GM12878 (cell line): Measurements from ENCODE around the gene RABEP1. TPM values are rescaled to one million over a fixed set of nuclear protein-coding genes. Genes with fewer than 3 reads are reported as not detected.

Experiments used
- EP300 ChIP-seq, 2 experiments: fragments of 150-350 bp in 1 of 2; IDR thresholded peaks; 2 replicates each; pipeline ENCODE4 v1.6.1; 2011 to 2012; ENCODE audit warnings: low read depth in 2 of 2, low read length in 2 of 2, borderline replicate concordance in 1 of 2, improper control_type of control experiment in 1 of 2, inconsistent platforms in 1 of 2; ENCODE audit not compliant: control insufficient read depth in 1 of 2
- HDAC2 ChIP-seq: fragments of 200-600 bp; sonication (generic); IDR thresholded peaks from 2 replicates; pipeline ENCODE4 v1.6.1; 2017
- NBN ChIP-seq: fragments of 450-650 bp; IDR thresholded peaks from 2 replicates; pipeline ENCODE4 v1.6.1; 2016
- NR2C1 ChIP-seq: fragments of 450-650 bp; IDR thresholded peaks from 2 replicates; pipeline ENCODE4 v1.6.1; 2017; ENCODE audit warnings: antibody characterized with exemption, mild to moderate bottlenecking, moderate library complexity
- PAX8 ChIP-seq: fragments of 450-650 bp; IDR thresholded peaks from 2 replicates; pipeline ENCODE4 v1.6.1; 2017; ENCODE audit warnings: mild to moderate bottlenecking, moderate library complexity
- RBBP5 ChIP-seq: fragments of 200-600 bp; sonication (generic); conservative IDR thresholded peaks from 2 replicates; pipeline ENCODE4 v1.6.1; 2016
- SIN3A ChIP-seq: IDR thresholded peaks from 2 replicates; pipeline ENCODE4 v1.6.1; 2012; ENCODE audit warnings: low read depth, low read length, improper control_type of control experiment
- TAF1 ChIP-seq: IDR thresholded peaks from 2 replicates; pipeline ENCODE4 v1.6.1; 2011; ENCODE audit warnings: mild to moderate bottlenecking, low read depth, low read length, borderline replicate concordance
- TARDBP ChIP-seq: IDR thresholded peaks from 2 replicates; pipeline ENCODE4 v1.6.1; 2016; ENCODE audit warnings: borderline replicate concordance
- ZNF384 ChIP-seq: IDR thresholded peaks from 2 replicates; pipeline ENCODE4 v1.6.1; 2012; ENCODE audit warnings: low read depth, mild to moderate bottlenecking, low read length, improper control_type of control experiment, borderline replicate concordance
- polyA plus RNA-seq, 11 experiments: library from polyadenylated mRNA; depleted of rRNA in 4 of 11; unstranded in 6 of 11; stranded (reverse) in 5 of 11; fragments of >200 nt; fragmentation: Nextera tagmentation in 4 of 11; fragmentation: Illumina TruSeq in 1 of 11; extraction: Ambion mirVana in 4 of 11; extraction: Trizol in 1 of 11; gene quantifications; 1 replicate in 1 of 11; 2 replicates in 10 of 11; pipeline versions ENCODE4 v1.2.1 to v1.2.3, GENCODE V29; 2011 to 2016; ENCODE audit warnings: inconsistent platforms in 2 of 11, missing spikeins in 2 of 11, low read depth in 1 of 11
- total RNA-seq, 4 experiments: library from RNA; depleted of rRNA in 3 of 4; stranded (reverse); fragments of >200 nt in 3 of 4; fragmentation: Illumina TruSeq in 1 of 4; extraction: Trizol in 1 of 4; gene quantifications; 2 replicates each; pipeline versions ENCODE4 v1.2.1 to v1.2.3, GENCODE V29; 2013 to 2021
- TF ChIP-seq, protein P1 (sequence below), 3 experiments: IDR thresholded peaks in 2 of 3; conservative IDR thresholded peaks in 1 of 3; 2 replicates each; pipeline ENCODE4 v1.5.1; 2011; ENCODE audit warnings: low read depth in 3 of 3, low read length in 3 of 3, mild to moderate bottlenecking in 3 of 3, control low read depth in 2 of 3, moderate library complexity in 2 of 3, inconsistent platforms in 1 of 3, mixed read lengths in 1 of 3; ENCODE audit not compliant: control insufficient read depth in 2 of 3, insufficient read depth in 1 of 3; ENCODE audit errors: extremely low read depth in 1 of 3
- TF ChIP-seq, protein P2 (sequence below): fragments of 450-650 bp; formaldehyde crosslinking; IDR thresholded peaks from 2 replicates; pipeline ENCODE4 v1.4.0; 2020; ENCODE audit warnings: mild to moderate bottlenecking, moderate library complexity
- TF ChIP-seq, protein P3 (sequence below): fragments of 450-650 bp; IDR thresholded peaks from 2 replicates; pipeline ENCODE4 v1.6.1; 2017; ENCODE audit warnings: antibody characterized with exemption, mild to moderate bottlenecking, moderate library complexity
- TF ChIP-seq, protein P4 (sequence below): fragments of 450-650 bp; IDR thresholded peaks from 2 replicates; pipeline ENCODE4 v1.6.1; 2017; ENCODE audit warnings: low read depth, mild to moderate bottlenecking, moderate library complexity
- TF ChIP-seq, protein P5 (sequence below): fragments of 450-650 bp; IDR thresholded peaks from 2 replicates; pipeline ENCODE4 v1.6.1; 2016; ENCODE audit warnings: mild to moderate bottlenecking
- TF ChIP-seq, protein P6 (sequence below): fragments of 450-650 bp; IDR thresholded peaks from 2 replicates; pipeline ENCODE4 v1.6.1; 2016; ENCODE audit warnings: mild to moderate bottlenecking

The RABEP1 gene
- total and polyA plus RNA-seq, 10 of the 15 experiments (the other 5 are each of a cell fraction or from before 2014, with no cell fraction given) = 13.4 to 71.4 (median 59.8) TPM

DNA sequence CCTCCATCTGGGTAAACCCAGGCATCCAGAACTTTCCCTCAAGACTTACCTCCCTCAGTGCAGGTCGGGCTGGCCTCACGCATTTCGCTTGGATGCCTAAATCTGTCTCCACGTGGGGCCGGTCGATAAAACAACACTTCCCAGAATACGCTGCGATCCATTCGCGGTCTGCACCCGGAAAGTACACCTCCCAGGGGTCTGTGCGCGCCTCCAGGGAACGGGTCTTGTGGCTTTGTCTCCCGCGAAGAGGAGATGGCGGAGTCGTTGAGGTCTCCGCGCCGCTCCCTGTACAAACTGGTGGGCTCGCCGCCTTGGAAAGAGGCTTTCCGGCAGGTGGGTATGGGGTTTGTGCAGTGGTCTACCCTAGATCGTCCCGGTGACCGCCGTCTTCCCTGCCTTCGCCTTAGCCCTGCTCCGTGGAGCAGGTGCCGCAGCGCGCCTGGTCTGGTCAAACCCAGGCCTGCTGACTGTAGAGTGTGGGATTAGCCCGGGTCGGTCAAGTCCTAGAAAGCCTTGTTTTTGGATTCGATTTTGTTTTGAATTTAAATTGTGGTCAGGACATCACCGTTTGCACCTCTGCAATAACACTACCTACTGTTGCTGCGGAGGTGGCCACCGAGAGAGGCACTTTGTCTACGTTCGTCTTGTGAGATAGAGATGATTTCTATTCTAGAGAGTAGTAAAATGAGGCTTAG is 138.0 kb downstream of the RABEP1 start, which contains the start of gene RPAIN (continued):
- TF ChIP-seq, protein P1, sequence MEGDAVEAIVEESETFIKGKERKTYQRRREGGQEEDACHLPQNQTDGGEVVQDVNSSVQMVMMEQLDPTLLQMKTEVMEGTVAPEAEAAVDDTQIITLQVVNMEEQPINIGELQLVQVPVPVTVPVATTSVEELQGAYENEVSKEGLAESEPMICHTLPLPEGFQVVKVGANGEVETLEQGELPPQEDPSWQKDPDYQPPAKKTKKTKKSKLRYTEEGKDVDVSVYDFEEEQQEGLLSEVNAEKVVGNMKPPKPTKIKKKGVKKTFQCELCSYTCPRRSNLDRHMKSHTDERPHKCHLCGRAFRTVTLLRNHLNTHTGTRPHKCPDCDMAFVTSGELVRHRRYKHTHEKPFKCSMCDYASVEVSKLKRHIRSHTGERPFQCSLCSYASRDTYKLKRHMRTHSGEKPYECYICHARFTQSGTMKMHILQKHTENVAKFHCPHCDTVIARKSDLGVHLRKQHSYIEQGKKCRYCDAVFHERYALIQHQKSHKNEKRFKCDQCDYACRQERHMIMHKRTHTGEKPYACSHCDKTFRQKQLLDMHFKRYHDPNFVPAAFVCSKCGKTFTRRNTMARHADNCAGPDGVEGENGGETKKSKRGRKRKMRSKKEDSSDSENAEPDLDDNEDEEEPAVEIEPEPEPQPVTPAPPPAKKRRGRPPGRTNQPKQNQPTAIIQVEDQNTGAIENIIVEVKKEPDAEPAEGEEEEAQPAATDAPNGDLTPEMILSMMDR (IDR thresholded peaks at IDR 0.05 in 2 of 3, conservative IDR thresholded peaks at IDR 0.05 in 1 of 3; ENCODE audit: control insufficient read depth in 2 of 3, extremely low read depth in 1 of 3, insufficient read depth in 1 of 3, low read depth in 3 of 3, low read length in 3 of 3) = no peak
- TF ChIP-seq, protein P2, sequence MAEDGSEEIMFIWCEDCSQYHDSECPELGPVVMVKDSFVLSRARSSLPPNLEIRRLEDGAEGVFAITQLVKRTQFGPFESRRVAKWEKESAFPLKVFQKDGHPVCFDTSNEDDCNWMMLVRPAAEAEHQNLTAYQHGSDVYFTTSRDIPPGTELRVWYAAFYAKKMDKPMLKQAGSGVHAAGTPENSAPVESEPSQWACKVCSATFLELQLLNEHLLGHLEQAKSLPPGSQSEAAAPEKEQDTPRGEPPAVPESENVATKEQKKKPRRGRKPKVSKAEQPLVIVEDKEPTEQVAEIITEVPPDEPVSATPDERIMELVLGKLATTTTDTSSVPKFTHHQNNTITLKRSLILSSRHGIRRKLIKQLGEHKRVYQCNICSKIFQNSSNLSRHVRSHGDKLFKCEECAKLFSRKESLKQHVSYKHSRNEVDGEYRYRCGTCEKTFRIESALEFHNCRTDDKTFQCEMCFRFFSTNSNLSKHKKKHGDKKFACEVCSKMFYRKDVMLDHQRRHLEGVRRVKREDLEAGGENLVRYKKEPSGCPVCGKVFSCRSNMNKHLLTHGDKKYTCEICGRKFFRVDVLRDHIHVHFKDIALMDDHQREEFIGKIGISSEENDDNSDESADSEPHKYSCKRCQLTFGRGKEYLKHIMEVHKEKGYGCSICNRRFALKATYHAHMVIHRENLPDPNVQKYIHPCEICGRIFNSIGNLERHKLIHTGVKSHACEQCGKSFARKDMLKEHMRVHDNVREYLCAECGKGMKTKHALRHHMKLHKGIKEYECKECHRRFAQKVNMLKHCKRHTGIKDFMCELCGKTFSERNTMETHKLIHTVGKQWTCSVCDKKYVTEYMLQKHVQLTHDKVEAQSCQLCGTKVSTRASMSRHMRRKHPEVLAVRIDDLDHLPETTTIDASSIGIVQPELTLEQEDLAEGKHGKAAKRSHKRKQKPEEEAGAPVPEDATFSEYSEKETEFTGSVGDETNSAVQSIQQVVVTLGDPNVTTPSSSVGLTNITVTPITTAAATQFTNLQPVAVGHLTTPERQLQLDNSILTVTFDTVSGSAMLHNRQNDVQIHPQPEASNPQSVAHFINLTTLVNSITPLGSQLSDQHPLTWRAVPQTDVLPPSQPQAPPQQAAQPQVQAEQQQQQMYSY = no peak
- TF ChIP-seq NR2C1 (no peak), NBN (peak; percentile 65; the same call in 1 of the 2 replicates), SIN3A (peak; percentile 94), RBBP5 (no peak), HDAC2 (no peak), TAF1 (peak; percentile 77), TARDBP (no peak), PAX8 (no peak), EP300 (IDR thresholded peaks at IDR 0.05; ENCODE audit: borderline replicate concordance in 1 of 2, control insufficient read depth in 1 of 2, low read depth in 2 of 2, low read length in 2 of 2) (no peak; a peak in 1 of 4 replicates), ZNF384 (no peak)
- TF ChIP-seq, protein P3, sequence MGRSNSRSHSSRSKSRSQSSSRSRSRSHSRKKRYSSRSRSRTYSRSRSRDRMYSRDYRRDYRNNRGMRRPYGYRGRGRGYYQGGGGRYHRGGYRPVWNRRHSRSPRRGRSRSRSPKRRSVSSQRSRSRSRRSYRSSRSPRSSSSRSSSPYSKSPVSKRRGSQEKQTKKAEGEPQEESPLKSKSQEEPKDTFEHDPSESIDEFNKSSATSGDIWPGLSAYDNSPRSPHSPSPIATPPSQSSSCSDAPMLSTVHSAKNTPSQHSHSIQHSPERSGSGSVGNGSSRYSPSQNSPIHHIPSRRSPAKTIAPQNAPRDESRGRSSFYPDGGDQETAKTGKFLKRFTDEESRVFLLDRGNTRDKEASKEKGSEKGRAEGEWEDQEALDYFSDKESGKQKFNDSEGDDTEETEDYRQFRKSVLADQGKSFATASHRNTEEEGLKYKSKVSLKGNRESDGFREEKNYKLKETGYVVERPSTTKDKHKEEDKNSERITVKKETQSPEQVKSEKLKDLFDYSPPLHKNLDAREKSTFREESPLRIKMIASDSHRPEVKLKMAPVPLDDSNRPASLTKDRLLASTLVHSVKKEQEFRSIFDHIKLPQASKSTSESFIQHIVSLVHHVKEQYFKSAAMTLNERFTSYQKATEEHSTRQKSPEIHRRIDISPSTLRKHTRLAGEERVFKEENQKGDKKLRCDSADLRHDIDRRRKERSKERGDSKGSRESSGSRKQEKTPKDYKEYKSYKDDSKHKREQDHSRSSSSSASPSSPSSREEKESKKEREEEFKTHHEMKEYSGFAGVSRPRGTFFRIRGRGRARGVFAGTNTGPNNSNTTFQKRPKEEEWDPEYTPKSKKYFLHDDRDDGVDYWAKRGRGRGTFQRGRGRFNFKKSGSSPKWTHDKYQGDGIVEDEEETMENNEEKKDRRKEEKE = no peak
- TF ChIP-seq, protein P4, sequence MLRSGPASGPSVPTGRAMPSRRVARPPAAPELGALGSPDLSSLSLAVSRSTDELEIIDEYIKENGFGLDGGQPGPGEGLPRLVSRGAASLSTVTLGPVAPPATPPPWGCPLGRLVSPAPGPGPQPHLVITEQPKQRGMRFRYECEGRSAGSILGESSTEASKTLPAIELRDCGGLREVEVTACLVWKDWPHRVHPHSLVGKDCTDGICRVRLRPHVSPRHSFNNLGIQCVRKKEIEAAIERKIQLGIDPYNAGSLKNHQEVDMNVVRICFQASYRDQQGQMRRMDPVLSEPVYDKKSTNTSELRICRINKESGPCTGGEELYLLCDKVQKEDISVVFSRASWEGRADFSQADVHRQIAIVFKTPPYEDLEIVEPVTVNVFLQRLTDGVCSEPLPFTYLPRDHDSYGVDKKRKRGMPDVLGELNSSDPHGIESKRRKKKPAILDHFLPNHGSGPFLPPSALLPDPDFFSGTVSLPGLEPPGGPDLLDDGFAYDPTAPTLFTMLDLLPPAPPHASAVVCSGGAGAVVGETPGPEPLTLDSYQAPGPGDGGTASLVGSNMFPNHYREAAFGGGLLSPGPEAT = 0 out of 2 replicates have a peak, but pooled peaks have one; percentile 95
- TF ChIP-seq, protein P5, sequence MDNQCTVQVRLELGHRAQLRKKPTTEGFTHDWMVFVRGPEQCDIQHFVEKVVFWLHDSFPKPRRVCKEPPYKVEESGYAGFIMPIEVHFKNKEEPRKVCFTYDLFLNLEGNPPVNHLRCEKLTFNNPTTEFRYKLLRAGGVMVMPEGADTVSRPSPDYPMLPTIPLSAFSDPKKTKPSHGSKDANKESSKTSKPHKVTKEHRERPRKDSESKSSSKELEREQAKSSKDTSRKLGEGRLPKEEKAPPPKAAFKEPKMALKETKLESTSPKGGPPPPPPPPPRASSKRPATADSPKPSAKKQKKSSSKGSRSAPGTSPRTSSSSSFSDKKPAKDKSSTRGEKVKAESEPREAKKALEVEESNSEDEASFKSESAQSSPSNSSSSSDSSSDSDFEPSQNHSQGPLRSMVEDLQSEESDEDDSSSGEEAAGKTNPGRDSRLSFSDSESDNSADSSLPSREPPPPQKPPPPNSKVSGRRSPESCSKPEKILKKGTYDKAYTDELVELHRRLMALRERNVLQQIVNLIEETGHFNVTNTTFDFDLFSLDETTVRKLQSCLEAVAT = peak; percentile 63; the same call in 1 of the 2 replicates
- TF ChIP-seq, protein P6, sequence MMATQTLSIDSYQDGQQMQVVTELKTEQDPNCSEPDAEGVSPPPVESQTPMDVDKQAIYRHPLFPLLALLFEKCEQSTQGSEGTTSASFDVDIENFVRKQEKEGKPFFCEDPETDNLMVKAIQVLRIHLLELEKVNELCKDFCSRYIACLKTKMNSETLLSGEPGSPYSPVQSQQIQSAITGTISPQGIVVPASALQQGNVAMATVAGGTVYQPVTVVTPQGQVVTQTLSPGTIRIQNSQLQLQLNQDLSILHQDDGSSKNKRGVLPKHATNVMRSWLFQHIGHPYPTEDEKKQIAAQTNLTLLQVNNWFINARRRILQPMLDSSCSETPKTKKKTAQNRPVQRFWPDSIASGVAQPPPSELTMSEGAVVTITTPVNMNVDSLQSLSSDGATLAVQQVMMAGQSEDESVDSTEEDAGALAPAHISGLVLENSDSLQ = no peak
